LNCaP clone FGC (cell line): Measurements from ENCODE around the gene BTBD2.
"Not testable (repeated sequence)": the region's sequence is repeated elsewhere in the genome, so short reads cannot be mapped to it uniquely, and the experiment has no call there.

Source experiments
- DNase-seq: peaks from one replicate; pipeline ENCODE4 v3.0.0-alpha.2; 2011; ENCODE audit warnings: low read depth
- H3K4me3 ChIP-seq: 2 replicates; pipeline ENCODE4 v1.5.1; 2011; ENCODE audit warnings: mild to moderate bottlenecking, low read depth, low read length, control low read depth
- TF ChIP-seq, protein P1 (sequence below): IDR thresholded peaks from 2 replicates; pipeline ENCODE4 v1.5.1; 2012; ENCODE audit warnings: mild to moderate bottlenecking; ENCODE audit not compliant: control insufficient read depth, insufficient read depth; ENCODE audit errors: extremely low read depth

The BTBD2 gene

DNA sequence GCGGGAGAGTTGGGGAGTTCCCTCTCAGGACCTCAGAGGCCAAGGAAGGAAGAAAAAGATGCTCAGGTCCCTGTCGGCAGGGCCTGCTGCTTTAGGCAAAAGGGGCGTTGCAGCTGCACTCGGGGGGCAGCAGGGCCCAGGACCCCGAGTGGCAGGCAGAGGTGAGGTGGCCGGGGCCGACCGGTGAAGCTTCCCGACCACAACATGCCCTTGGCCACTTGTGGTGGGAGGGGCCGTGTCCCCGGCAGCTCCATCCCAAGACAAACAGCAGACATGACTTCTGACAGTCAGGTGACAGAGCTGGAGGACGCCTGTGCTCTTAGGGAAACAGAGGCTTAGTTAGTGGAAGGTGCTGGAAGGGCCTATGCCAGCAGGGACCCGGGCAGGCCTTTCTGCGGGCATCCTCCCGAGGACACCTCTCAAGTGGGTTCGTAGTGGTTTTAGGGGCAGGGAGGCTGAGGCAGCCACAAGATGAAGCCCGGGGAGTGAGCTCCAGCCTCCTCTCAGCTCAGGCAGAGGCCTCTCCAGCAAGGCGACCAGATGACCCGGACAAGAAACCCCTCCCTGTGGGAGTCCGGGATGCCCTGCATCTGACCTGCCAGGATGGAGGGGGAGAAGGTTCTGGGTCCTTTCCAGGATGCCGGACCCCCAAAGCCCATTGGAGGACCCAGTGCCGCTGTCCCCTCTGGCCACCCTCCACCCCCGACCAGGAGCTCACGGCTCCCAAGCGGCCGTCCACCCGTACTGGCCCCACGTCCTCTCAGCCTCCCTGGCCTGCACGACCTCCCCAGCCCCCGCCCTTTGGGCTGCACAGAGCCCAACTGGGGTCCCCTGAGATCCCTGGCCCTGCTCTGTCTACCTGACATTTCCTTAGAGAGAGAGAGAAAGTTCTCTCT is 24.2 kb downstream of the BTBD2 start:
- no peak overlapping the region for H3K4me3 ChIP-seq
- DNase-seq = no peak
- TF ChIP-seq, protein P1, sequence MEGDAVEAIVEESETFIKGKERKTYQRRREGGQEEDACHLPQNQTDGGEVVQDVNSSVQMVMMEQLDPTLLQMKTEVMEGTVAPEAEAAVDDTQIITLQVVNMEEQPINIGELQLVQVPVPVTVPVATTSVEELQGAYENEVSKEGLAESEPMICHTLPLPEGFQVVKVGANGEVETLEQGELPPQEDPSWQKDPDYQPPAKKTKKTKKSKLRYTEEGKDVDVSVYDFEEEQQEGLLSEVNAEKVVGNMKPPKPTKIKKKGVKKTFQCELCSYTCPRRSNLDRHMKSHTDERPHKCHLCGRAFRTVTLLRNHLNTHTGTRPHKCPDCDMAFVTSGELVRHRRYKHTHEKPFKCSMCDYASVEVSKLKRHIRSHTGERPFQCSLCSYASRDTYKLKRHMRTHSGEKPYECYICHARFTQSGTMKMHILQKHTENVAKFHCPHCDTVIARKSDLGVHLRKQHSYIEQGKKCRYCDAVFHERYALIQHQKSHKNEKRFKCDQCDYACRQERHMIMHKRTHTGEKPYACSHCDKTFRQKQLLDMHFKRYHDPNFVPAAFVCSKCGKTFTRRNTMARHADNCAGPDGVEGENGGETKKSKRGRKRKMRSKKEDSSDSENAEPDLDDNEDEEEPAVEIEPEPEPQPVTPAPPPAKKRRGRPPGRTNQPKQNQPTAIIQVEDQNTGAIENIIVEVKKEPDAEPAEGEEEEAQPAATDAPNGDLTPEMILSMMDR = no peak

DNA sequence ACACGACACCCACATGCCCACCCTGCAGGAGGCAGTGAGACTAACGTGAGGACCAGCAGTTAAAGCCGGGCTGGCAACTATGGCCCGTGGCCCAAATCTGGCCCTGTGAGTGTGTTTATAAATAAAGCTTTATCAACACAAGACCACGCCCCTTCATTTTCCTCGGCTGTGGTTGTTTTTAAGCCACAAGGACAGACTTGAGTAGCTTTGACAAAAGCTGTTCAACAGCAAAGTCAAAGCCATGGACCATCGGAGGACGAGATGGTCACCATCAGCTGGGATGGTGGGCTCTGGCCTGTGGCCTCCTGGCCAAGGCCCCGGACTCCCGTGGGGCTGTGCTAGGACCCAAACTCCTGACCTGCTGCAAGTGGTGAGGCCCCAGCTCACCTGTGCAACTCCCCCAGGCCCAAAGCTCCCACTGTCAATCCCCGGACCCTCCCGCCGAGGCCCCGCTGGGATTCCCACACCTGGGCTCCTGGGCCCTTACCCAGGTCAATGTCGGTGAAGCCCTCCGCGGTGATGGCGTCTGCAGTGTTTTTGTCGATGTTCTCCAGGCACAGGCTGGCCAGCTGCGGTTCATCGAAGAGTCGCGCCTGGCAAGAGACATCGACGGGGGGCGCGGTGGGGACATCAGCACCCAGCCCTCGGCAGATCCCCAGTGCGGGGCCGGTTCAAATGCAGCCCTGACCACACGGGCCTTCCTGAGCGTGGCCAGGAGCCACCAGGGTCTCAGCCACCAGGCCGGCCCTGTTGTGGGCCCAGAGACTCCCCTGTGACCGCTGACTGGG is 25.1 kb downstream of the BTBD2 start:
- H3K4me3 ChIP-seq = no peak overlapping the region
- TF ChIP-seq, protein P1 = no peak
- no peak for DNase-seq

DNA sequence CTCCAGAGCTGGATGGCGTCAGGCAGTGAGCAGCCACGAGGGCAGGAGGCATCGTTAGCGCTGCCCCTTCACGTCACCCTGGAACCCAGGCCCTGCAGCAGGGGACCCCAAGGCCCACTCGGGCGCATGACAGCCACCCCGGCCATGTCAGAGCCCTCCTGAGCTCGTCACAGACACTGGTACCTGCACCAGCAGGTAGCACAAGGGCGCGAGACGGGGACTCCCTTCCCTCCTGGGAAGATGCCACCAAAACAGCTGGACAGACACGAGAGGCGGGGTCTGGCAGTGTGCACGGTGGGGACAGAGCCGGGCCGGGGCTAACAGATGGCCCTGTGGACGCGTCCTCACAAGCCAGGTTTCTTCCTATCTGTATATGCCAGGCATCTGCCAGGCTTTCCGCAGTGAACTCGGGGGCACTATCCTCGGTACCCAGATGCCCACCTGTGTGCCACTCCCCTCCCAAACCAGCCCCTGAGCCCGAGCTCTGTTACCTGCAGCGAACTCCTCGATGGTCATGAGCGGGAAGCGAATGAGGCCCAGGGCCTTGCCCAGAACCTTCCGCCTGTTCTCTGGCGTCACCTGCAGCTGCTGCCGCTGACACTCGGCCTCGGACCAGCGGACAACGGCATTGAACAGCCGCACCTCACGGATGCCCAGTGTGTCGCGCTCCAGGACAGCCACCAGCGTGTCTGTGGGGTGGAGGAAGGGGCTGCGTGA is 25.8 kb downstream of the BTBD2 start:
- no peak overlapping the region for H3K4me3 ChIP-seq
- no peak for DNase-seq
- TF ChIP-seq, protein P1 = no peak

DNA sequence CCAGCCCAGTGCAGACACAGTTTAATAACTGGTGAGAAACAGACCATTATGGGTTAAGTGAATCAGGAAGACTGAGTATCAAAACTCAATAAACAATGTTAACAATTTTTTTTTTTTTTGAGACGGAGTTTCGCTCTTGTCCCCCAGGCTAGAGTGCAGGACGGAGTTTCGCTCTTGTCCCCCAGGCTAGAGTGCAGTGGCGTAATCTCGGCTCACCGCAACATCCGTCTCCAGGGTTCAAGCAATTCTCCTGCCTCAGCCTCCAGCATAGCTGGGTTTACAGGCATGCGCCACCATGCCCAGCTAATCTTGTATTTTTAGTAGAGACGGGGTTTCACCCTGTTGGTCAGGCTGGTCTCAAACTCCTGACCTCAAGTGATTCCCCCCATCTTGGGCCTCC is 27.1 kb downstream of the BTBD2 start:
- not testable (repeated sequence) for H3K4me3 ChIP-seq, DNase-seq

DNA sequence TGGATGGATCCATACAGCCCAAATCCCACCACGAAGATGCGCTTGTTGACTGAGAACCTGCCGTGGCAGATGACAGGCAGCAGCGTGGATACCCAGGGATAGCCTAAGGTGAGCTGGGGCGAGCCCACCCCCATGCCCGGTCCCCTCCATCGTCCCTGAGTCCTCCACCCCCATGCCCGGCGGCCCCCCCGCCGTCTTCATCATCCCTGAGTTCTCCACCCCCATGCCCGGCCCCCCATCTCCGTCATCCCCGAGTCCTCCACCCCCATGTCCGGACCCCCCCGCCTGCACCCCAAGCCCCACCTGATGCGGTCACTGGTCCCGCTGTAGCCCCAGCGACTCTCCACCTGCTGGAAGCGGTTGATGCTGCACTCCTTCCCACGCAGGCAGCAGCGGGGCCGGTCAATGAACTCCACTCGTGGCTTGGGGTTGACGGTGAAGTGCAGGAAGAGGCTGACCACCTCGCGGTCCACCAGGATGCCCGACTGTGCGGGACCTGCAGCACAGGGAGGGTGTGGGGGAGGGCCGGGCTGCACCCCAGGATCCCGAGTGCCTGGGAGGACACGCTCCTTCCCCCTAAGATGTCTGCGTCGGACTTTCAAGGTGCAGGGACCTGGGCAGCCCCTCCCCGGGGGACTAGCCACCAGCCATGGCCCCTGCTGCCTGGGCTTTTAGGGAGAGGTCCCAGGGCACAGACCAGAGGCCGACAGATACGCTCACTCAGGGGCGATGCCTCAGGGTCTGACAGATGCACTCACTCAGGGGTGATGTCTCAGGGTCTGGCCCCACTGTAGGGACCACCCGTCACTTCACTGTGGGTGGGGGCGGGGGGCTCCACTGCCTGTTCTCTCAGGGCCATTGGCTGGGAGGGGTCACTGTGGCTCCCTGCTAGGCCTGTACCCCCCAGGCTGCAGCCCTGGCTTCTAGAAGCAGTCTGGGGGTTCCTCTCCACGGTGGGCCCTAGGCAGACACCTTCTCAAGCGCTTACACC is 28.0 kb downstream of the BTBD2 start:
- H3K4me3 ChIP-seq = no peak overlapping the region
- TF ChIP-seq, protein P1 = no peak
- DNase-seq = no peak

DNA sequence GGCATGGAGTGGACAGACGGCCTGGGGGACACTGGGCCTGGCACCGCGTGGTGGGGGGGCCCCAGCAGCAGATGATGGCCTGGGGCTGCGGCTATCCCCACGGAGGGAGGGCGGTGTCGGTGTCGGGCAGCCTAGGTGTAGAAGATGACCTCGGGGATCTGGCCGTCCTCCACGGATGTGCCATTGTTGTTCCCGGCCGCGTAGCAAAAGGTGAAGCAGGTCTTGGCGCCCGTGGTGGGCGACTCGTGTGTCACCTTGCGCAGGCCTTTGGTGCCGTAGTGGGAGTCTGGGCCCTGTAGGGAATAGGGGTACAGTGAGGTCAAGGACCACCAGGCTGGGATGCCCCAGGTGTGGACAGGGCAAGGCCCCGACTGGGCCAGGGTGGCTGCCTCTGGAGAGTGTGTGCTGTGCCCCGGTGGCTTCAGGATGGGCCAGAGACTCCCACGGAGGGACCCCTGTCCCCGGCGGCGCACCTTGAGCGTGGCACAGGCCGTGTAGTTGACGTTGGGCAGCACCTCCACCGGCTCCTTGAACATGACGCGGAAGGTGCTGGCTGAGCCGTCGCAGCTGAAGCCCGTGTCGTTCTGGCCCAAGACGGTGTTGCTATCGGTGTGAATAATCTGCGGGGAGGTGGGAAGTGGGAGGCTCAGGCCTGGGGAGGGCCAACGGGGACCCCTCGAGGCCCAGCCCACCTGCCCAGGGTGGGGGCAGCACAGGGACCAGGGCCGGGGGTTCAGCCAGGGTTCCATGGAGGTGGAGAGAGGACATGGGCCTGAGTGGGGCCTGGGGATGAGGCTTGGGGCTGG is 29.0 kb downstream of the BTBD2 start:
- H3K4me3 ChIP-seq = no peak overlapping the region
- TF ChIP-seq, protein P1 = no peak
- no peak for DNase-seq
